DMS53 treated with DMSO at 0.1 percent for 48 hours (cell line): ENCODE results near the gene LDB1.

Source experiments
- DNase-seq: peaks from one replicate; lab custom pipeline; 2025; ENCODE audit not compliant: unreplicated experiment; lab: John Stamatoyannopoulos, UW

The LDB1 gene

GRCh38 chr10:102064868-102065560 is 55.2 kb downstream of the LDB1 start, which contains the start of gene HPS6:
TSS of gene HPS6 (plus strand) at chr10:102065349. CDS start at chr10:102065475, 126 bp downstream.
- peak; percentile 87 for DNase-seq

GRCh38 chr10:102064503-102064867 is 55.7 kb downstream of the LDB1 start:
- DNase-seq: no peak

- DNase-seq: no peak
Observed at GRCh38 chr10:102059987-102060386, 60.2 kb downstream of the LDB1 start.
